WTC11 (cell line): Measurements from ENCODE around the gene GPD1L. TPM values are rescaled to one million over a fixed set of nuclear protein-coding genes. Genes with fewer than 3 reads are reported as not detected.
A peak's percentile ranks its signal among the peaks of the same experiment; 100 is the strongest.

ENCODE experiments used
- ATF1 ChIP-seq: sonication (generic); formaldehyde crosslinking; IDR thresholded peaks from 2 replicates; pipeline ENCODE4 v1.8.1; 2023; ENCODE audit warnings: mild to moderate bottlenecking, moderate library complexity, missing genetic modification reagents
- CREB1 ChIP-seq: sonication (generic); formaldehyde crosslinking; IDR thresholded peaks from 2 replicates; pipeline ENCODE4 v1.8.0; 2023; ENCODE audit warnings: mild to moderate bottlenecking, missing genetic modification reagents
- CREM ChIP-seq: sonication (generic); formaldehyde crosslinking; IDR thresholded peaks from 2 replicates; pipeline ENCODE4 v1.8.1; 2022; ENCODE audit warnings: mild to moderate bottlenecking, missing genetic modification reagents, moderate library complexity
- ESRRA ChIP-seq: sonication (generic); formaldehyde crosslinking; IDR thresholded peaks from 2 replicates; pipeline ENCODE4 v1.8.1; 2022; ENCODE audit warnings: mild to moderate bottlenecking, missing genetic modification reagents, borderline replicate concordance
- NR1H2 ChIP-seq: sonication (generic); formaldehyde crosslinking; IDR thresholded peaks from 2 replicates; pipeline ENCODE4 v1.9.0; 2021; ENCODE audit warnings: mild to moderate bottlenecking, moderate library complexity, missing genetic modification reagents
- NR2C2 ChIP-seq: sonication (generic); formaldehyde crosslinking; IDR thresholded peaks from 2 replicates; pipeline ENCODE4 v1.8.0; 2022; ENCODE audit warnings: mild to moderate bottlenecking, missing genetic modification reagents
- TEAD1 ChIP-seq: sonication (generic); formaldehyde crosslinking; IDR thresholded peaks from 2 replicates; pipeline ENCODE4 v1.8.0; 2022; ENCODE audit warnings: mild to moderate bottlenecking, missing genetic modification reagents
- ZBTB21 ChIP-seq: sonication (generic); formaldehyde crosslinking; IDR thresholded peaks from 2 replicates; pipeline ENCODE4 v1.8.1; 2023; ENCODE audit warnings: mild to moderate bottlenecking, missing genetic modification reagents, borderline replicate concordance
- ZNF121 ChIP-seq: sonication (generic); formaldehyde crosslinking; IDR thresholded peaks from 2 replicates; pipeline ENCODE4 v1.8.0; 2023; ENCODE audit warnings: missing genetic modification reagents
- ZNF317 ChIP-seq: sonication (generic); formaldehyde crosslinking; IDR thresholded peaks from 2 replicates; pipeline ENCODE4 v1.8.1; 2023; ENCODE audit warnings: low read depth, mild to moderate bottlenecking, moderate library complexity, missing genetic modification reagents, borderline replicate concordance
- total RNA-seq: library from RNA; stranded (reverse); gene quantifications from 3 replicates; pipeline ENCODE4 v1.2.3, GENCODE V29; 2021
- TF ChIP-seq, protein P1 (sequence below): sonication (generic); formaldehyde crosslinking; conservative IDR thresholded peaks from 2 replicates; pipeline ENCODE4 v1.8.1; 2023; ENCODE audit warnings: mild to moderate bottlenecking, low read depth, missing genetic modification reagents, moderate library complexity
- TF ChIP-seq, protein P2 (sequence below): sonication (generic); formaldehyde crosslinking; IDR thresholded peaks from 2 replicates; pipeline ENCODE4 v1.8.0; 2022; ENCODE audit warnings: mild to moderate bottlenecking, missing genetic modification reagents
- TF ChIP-seq, protein P3 (sequence below): sonication (generic); formaldehyde crosslinking; IDR thresholded peaks from 2 replicates; pipeline ENCODE4 v1.8.1; 2022; ENCODE audit warnings: low read depth, mild to moderate bottlenecking, moderate library complexity, missing genetic modification reagents, borderline replicate concordance
- TF ChIP-seq, protein P4 (sequence below): sonication (generic); formaldehyde crosslinking; IDR thresholded peaks from 2 replicates; pipeline ENCODE4 v1.8.1; 2023; ENCODE audit warnings: mild to moderate bottlenecking, moderate library complexity, missing genetic modification reagents
- TF ChIP-seq, protein P5 (sequence below): sonication (generic); formaldehyde crosslinking; IDR thresholded peaks from 2 replicates; pipeline ENCODE4 v1.8.1; 2022; ENCODE audit warnings: mild to moderate bottlenecking, moderate library complexity, missing genetic modification reagents
- TF ChIP-seq, protein P6 (sequence below): fragments of 250-450 bp; sonication (Bioruptor Pico); conservative IDR thresholded peaks from 2 replicates; pipeline ENCODE4 v1.9.0; 2021; ENCODE audit warnings: mild to moderate bottlenecking
- TF ChIP-seq, protein P7 (sequence below): sonication (generic); formaldehyde crosslinking; IDR thresholded peaks from 2 replicates; pipeline ENCODE4 v1.8.1; 2022; ENCODE audit warnings: mild to moderate bottlenecking, missing genetic modification reagents, moderate library complexity, borderline replicate concordance
- TF ChIP-seq, protein P8 (sequence below): sonication (generic); formaldehyde crosslinking; IDR thresholded peaks from 2 replicates; pipeline ENCODE4 v1.8.1; 2023; ENCODE audit warnings: mild to moderate bottlenecking, missing genetic modification reagents
- TF ChIP-seq, protein P9 (sequence below): sonication (generic); formaldehyde crosslinking; IDR thresholded peaks from 2 replicates; pipeline ENCODE4 v1.8.1; 2022; ENCODE audit warnings: missing genetic modification reagents, borderline replicate concordance

The GPD1L gene
- total RNA-seq, 1 experiment from 2014 or later: 5.8 TPM

DNA sequence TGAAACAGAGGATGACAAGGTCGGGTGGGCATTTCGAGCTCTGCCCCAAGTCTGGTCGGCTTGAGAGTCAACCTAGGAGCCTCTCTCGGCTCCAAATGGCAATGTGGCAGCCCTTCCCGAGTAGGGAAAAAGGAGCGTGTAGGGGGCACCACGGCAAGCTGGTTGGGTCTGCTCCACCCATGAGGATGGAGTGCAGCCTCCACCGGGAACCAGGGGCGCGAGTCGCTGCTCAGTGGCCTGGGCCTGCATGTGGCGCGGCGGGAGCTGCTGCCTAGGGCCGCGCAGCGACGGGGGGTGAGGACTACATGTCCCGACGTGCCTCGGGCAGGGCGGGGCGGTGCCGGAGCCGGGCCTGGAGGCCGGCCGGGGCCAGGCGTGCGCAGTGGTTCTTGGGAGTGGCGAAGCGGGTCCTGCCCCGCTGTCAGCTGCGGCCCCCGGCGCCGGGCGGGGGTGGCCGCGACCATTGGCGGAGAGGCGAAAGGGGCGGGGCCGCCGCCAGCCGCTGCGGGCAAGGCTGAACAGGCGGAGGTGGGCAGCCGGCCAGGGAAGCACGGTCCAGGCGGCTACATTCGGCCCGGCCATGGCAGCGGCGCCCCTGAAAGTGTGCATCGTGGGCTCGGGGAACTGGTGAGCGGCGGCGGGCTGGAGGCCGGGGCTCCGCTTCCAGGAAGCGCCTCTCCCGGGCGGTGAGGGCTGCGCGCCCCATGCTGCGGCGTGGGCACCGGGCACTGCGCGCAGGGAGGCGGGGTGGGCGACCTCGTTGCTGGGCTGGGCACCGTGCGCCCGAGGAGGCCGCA lies at the start of gene GPD1L (continued):
- no peak for TF ChIP-seq NR2C2 (CRISPR knock-in tag)
- no peak for TF ChIP-seq ESRRA
- TF ChIP-seq, protein P1, sequence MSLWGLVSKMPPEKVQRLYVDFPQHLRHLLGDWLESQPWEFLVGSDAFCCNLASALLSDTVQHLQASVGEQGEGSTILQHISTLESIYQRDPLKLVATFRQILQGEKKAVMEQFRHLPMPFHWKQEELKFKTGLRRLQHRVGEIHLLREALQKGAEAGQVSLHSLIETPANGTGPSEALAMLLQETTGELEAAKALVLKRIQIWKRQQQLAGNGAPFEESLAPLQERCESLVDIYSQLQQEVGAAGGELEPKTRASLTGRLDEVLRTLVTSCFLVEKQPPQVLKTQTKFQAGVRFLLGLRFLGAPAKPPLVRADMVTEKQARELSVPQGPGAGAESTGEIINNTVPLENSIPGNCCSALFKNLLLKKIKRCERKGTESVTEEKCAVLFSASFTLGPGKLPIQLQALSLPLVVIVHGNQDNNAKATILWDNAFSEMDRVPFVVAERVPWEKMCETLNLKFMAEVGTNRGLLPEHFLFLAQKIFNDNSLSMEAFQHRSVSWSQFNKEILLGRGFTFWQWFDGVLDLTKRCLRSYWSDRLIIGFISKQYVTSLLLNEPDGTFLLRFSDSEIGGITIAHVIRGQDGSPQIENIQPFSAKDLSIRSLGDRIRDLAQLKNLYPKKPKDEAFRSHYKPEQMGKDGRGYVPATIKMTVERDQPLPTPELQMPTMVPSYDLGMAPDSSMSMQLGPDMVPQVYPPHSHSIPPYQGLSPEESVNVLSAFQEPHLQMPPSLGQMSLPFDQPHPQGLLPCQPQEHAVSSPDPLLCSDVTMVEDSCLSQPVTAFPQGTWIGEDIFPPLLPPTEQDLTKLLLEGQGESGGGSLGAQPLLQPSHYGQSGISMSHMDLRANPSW (CRISPR knock-in tag): 0 out of 2 replicates have a peak, but pooled peaks have one; percentile 46
- no peak for TF ChIP-seq ZNF317 (CRISPR knock-in tag)
- TF ChIP-seq, protein P2, sequence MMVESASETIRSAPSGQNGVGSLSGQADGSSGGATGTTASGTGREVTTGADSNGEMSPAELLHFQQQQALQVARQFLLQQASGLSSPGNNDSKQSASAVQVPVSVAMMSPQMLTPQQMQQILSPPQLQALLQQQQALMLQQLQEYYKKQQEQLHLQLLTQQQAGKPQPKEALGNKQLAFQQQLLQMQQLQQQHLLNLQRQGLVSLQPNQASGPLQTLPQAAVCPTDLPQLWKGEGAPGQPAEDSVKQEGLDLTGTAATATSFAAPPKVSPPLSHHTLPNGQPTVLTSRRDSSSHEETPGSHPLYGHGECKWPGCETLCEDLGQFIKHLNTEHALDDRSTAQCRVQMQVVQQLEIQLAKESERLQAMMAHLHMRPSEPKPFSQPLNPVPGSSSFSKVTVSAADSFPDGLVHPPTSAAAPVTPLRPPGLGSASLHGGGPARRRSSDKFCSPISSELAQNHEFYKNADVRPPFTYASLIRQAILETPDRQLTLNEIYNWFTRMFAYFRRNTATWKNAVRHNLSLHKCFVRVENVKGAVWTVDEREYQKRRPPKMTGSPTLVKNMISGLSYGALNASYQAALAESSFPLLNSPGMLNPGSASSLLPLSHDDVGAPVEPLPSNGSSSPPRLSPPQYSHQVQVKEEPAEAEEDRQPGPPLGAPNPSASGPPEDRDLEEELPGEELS: no peak; the same call in 1 of the 2 replicates
- no peak for TF ChIP-seq ATF1
- TF ChIP-seq, protein P3, sequence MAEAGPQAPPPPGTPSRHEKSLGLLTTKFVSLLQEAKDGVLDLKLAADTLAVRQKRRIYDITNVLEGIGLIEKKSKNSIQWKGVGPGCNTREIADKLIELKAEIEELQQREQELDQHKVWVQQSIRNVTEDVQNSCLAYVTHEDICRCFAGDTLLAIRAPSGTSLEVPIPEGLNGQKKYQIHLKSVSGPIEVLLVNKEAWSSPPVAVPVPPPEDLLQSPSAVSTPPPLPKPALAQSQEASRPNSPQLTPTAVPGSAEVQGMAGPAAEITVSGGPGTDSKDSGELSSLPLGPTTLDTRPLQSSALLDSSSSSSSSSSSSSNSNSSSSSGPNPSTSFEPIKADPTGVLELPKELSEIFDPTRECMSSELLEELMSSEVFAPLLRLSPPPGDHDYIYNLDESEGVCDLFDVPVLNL (CRISPR knock-in tag): no peak
- TF ChIP-seq ZNF121 (CRISPR knock-in tag): peak; percentile 26
- TF ChIP-seq, protein P4, sequence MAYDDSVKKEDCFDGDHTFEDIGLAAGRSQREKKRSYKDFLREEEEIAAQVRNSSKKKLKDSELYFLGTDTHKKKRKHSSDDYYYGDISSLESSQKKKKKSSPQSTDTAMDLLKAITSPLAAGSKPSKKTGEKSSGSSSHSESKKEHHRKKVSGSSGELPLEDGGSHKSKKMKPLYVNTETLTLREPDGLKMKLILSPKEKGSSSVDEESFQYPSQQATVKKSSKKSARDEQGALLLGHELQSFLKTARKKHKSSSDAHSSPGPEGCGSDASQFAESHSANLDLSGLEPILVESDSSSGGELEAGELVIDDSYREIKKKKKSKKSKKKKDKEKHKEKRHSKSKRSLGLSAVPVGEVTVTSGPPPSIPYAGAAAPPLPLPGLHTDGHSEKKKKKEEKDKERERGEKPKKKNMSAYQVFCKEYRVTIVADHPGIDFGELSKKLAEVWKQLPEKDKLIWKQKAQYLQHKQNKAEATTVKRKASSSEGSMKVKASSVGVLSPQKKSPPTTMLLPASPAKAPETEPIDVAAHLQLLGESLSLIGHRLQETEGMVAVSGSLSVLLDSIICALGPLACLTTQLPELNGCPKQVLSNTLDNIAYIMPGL (CRISPR knock-in tag): no peak; the same call in 1 of the 2 replicates
- TF ChIP-seq CREM (CRISPR knock-in tag): 0 out of 2 replicates have a peak, but pooled peaks have one; percentile 25
- TF ChIP-seq, protein P5, sequence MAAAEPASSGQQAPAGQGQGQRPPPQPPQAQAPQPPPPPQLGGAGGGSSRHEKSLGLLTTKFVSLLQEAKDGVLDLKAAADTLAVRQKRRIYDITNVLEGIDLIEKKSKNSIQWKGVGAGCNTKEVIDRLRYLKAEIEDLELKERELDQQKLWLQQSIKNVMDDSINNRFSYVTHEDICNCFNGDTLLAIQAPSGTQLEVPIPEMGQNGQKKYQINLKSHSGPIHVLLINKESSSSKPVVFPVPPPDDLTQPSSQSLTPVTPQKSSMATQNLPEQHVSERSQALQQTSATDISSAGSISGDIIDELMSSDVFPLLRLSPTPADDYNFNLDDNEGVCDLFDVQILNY (CRISPR knock-in tag): peak; percentile 54; the same call in 1 of the 2 replicates
- peak; percentile 65; the same call in 1 of the 2 replicates for TF ChIP-seq TEAD1 (CRISPR knock-in tag)
- no peak for TF ChIP-seq NR1H2 (CRISPR knock-in tag)
- TF ChIP-seq, protein P6, sequence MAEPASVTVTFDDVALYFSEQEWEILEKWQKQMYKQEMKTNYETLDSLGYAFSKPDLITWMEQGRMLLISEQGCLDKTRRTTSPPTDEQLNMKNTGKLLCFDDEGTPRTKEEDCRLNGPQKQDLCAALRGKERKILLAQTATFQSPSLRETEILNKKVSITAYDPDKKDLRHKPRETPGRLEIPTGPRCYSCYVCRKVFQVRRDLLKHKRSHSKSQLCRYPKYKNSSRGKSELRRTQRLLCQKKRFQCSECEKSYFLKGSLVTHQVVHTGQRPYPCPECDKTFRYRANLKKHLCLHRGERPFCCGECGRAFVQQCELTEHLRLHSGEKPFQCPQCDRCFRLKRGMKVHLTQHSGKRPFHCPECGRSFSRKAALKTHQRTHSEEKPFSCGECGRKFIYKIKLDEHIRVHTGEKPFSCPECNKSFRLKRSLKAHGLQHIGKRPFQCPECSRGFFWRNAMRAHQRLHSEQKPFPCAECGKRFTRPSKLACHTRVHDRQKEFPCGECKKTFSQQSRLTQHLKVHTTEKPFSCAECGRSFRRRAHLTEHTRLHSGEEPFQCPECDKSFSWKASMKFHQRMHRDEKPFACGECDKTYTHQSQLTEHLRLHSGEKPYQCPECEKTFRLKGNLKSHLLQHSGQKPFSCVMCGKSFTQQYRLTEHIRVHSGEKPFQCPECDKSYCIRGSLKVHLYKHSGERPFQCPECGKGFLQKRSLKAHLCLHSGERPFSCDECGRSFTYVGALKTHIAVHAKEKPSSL (CRISPR knock-in tag): no peak
- TF ChIP-seq, protein P7, sequence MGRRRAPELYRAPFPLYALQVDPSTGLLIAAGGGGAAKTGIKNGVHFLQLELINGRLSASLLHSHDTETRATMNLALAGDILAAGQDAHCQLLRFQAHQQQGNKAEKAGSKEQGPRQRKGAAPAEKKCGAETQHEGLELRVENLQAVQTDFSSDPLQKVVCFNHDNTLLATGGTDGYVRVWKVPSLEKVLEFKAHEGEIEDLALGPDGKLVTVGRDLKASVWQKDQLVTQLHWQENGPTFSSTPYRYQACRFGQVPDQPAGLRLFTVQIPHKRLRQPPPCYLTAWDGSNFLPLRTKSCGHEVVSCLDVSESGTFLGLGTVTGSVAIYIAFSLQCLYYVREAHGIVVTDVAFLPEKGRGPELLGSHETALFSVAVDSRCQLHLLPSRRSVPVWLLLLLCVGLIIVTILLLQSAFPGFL (CRISPR knock-in tag): no peak
- TF ChIP-seq CREB1 (CRISPR knock-in tag): no peak
- peak; percentile 50; the same call in 1 of the 2 replicates for TF ChIP-seq ZBTB21 (CRISPR knock-in tag)
- TF ChIP-seq, protein P8, sequence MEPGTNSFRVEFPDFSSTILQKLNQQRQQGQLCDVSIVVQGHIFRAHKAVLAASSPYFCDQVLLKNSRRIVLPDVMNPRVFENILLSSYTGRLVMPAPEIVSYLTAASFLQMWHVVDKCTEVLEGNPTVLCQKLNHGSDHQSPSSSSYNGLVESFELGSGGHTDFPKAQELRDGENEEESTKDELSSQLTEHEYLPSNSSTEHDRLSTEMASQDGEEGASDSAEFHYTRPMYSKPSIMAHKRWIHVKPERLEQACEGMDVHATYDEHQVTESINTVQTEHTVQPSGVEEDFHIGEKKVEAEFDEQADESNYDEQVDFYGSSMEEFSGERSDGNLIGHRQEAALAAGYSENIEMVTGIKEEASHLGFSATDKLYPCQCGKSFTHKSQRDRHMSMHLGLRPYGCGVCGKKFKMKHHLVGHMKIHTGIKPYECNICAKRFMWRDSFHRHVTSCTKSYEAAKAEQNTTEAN: no peak; the same call in 1 of the 2 replicates
- TF ChIP-seq, protein P9, sequence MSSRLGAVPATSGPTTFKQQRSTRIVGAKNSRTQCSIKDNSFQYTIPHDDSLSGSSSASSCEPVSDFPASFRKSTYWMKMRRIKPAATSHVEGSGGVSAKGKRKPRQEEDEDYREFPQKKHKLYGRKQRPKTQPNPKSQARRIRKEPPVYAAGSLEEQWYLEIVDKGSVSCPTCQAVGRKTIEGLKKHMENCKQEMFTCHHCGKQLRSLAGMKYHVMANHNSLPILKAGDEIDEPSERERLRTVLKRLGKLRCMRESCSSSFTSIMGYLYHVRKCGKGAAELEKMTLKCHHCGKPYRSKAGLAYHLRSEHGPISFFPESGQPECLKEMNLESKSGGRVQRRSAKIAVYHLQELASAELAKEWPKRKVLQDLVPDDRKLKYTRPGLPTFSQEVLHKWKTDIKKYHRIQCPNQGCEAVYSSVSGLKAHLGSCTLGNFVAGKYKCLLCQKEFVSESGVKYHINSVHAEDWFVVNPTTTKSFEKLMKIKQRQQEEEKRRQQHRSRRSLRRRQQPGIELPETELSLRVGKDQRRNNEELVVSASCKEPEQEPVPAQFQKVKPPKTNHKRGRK (CRISPR knock-in tag): no peak
